HEK293T (cell line): ENCODE measurements around the gene BIN1.

Experiments
- FOXK2 ChIP-seq: fragments of 450-650 bp; IDR thresholded peaks from 2 replicates; pipeline ENCODE4 v1.6.1; 2016; ENCODE audit warnings: mild to moderate bottlenecking
- NFRKB ChIP-seq: fragments of 450-650 bp; IDR thresholded peaks from 2 replicates; pipeline ENCODE4 v1.6.1; 2016; ENCODE audit warnings: mild to moderate bottlenecking, moderate library complexity
- PKNOX1 ChIP-seq: fragments of 450-650 bp; IDR thresholded peaks from 2 replicates; pipeline ENCODE4 v1.6.1; 2016
- SP1 ChIP-seq: fragments of 450-650 bp; IDR thresholded peaks from 2 replicates; pipeline ENCODE4 v1.6.1; 2017
- SUZ12 ChIP-seq: fragments of 450-650 bp; IDR thresholded peaks from 2 replicates; pipeline ENCODE4 v1.6.1; 2016; ENCODE audit warnings: mild to moderate bottlenecking
- ZNF384 ChIP-seq: fragments of 450-650 bp; IDR thresholded peaks from 2 replicates; pipeline ENCODE4 v1.6.1; 2016

DNA sequence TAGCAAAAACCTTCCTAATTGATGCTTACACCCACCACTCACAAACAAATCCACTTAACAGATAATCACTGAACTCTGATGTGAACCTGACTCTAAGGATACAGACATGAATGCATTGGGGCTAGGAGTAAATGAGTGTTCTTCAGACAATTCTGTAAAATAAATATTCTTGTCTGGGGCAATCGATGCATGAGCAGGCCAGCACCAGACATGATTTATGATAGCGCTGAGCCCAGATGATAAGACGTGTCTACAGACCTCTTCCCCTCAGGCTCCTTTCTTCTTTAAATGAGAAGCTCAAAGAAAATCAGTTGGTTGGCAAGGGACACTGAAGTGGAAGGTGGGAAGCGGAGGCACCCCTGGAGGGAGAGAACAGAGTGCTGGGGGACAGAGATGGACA is 27.3 kb upstream of the BIN1 start:
- TF ChIP-seq ZNF384 (no peak), SUZ12 (no peak), PKNOX1 (peak; percentile 51), FOXK2 (no peak), SP1 (no peak), NFRKB (no peak)
